GM19452 (cell line): ENCODE results near the gene ACTL8.

Experiments
- ATAC-seq: cut with Tn5 transposase; IDR thresholded peaks from one replicate; pipeline ENCODE4 v1.9.1; 2021; ENCODE audit not compliant: unreplicated experiment

The ACTL8 gene

GRCh38 chr1:17768651-17769241 is 13.6 kb downstream of the ACTL8 start:
- no peak for ATAC-seq

GRCh38 chr1:17770983-17771382 is 15.8 kb downstream of the ACTL8 start:
- no peak for ATAC-seq

GRCh38 chr1:17772615-17773212 is 17.6 kb downstream of the ACTL8 start:
- no peak for ATAC-seq

GRCh38 chr1:17773591-17774326 is 18.6 kb downstream of the ACTL8 start:
- no peak for ATAC-seq

- no peak for ATAC-seq
These were observed 19.3 kb downstream of the ACTL8 start for GRCh38 chr1:17774452-17774851.

GRCh38 chr1:17775796-17776195 is 20.7 kb downstream of the ACTL8 start:
- ATAC-seq, result no peak

- no peak for ATAC-seq
These were observed 21.3 kb downstream of the ACTL8 start for GRCh38 chr1:17776426-17776825.

- no peak for ATAC-seq
These were observed 22.2 kb downstream of the ACTL8 start for GRCh38 chr1:17777330-17777729.

GRCh38 chr1:17777818-17778217 is 22.7 kb downstream of the ACTL8 start:
- no peak for ATAC-seq

- no peak for ATAC-seq
These were observed 25.8 kb downstream of the ACTL8 start for GRCh38 chr1:17780916-17781315.

GRCh38 chr1:17789926-17790325 is 34.8 kb downstream of the ACTL8 start:
- ATAC-seq, result no peak

- no peak for ATAC-seq
These were observed 35.4 kb downstream of the ACTL8 start for GRCh38 chr1:17790383-17791054.

- no peak for ATAC-seq
These were observed 35.9 kb downstream of the ACTL8 start for GRCh38 chr1:17791055-17791390.

- ATAC-seq, result no peak
These were observed 36.3 kb downstream of the ACTL8 start for GRCh38 chr1:17791480-17791879.

GRCh38 chr1:17792421-17792820 is 37.3 kb downstream of the ACTL8 start:
- ATAC-seq, result no peak

GRCh38 chr1:17795081-17795809 is 40.1 kb downstream of the ACTL8 start:
- no peak for ATAC-seq

GRCh38 chr1:17795836-17796645 is 40.9 kb downstream of the ACTL8 start:
- no peak for ATAC-seq

- no peak for ATAC-seq
These were observed 42.3 kb downstream of the ACTL8 start for GRCh38 chr1:17797478-17797877.

- no peak for ATAC-seq
These were observed 42.9 kb downstream of the ACTL8 start for GRCh38 chr1:17798011-17798410.

- ATAC-seq, result no peak
These were observed 43.8 kb downstream of the ACTL8 start for GRCh38 chr1:17798799-17799382.
